Glutamatergic neuron (in vitro differentiated cells): ENCODE measurements around the gene OSBPL2. TPM values are rescaled to one million over a fixed set of nuclear protein-coding genes. Genes with fewer than 3 reads are reported as not detected.

Experiments used
- DNase-seq: peaks from one replicate; pipeline ENCODE4 v3.0.0; 2022
- H3K27ac Mint-ChIP-seq: one replicate; pipeline ENCODE4 v1.8.0; 2020; ENCODE audit warnings: mild to moderate bottlenecking, mixed read lengths, inconsistent platforms; ENCODE audit not compliant: unreplicated experiment
- H3K27me3 Mint-ChIP-seq: one replicate; pipeline ENCODE4 v1.8.0; 2020; ENCODE audit warnings: mild to moderate bottlenecking, moderate library complexity, mixed read lengths, inconsistent platforms; ENCODE audit not compliant: unreplicated experiment
- H3K36me3 Mint-ChIP-seq: one replicate; pipeline ENCODE4 v1.8.0; 2020; ENCODE audit warnings: mild to moderate bottlenecking, mixed read lengths, inconsistent platforms; ENCODE audit not compliant: unreplicated experiment
- H3K4me1 Mint-ChIP-seq: one replicate; pipeline ENCODE4 v1.8.0; 2020; ENCODE audit warnings: mild to moderate bottlenecking, low read depth, mixed read lengths, inconsistent platforms; ENCODE audit not compliant: unreplicated experiment
- H3K4me3 Mint-ChIP-seq: one replicate; pipeline ENCODE4 v1.8.0; 2020; ENCODE audit warnings: mild to moderate bottlenecking, mixed read lengths, inconsistent platforms; ENCODE audit not compliant: unreplicated experiment
- H3K9me3 Mint-ChIP-seq: one replicate; pipeline ENCODE4 v1.8.0; 2020; ENCODE audit warnings: mild to moderate bottlenecking, moderate library complexity, mixed read lengths, inconsistent platforms; ENCODE audit not compliant: unreplicated experiment
- total RNA-seq: library from RNA; stranded (reverse); fragmentation: NEBNext Ultra II Directional; extraction: Animal tissue kit (Norgen Biotek cat#: 25700); gene quantifications from one replicate; pipeline ENCODE4 v1.2.1, GENCODE V29; 2021; ENCODE audit not compliant: unreplicated experiment
- TF ChIP-seq, protein P1 (sequence below): fragments of 200-600 bp; sonication (generic); IDR thresholded peaks from one replicate; pipeline ENCODE4 v1.5.0; 2021; ENCODE audit not compliant: partially characterized antibody, unreplicated experiment

The OSBPL2 gene
- total RNA-seq, 1 donor from 2014 or later: 42.6 TPM

DNA sequence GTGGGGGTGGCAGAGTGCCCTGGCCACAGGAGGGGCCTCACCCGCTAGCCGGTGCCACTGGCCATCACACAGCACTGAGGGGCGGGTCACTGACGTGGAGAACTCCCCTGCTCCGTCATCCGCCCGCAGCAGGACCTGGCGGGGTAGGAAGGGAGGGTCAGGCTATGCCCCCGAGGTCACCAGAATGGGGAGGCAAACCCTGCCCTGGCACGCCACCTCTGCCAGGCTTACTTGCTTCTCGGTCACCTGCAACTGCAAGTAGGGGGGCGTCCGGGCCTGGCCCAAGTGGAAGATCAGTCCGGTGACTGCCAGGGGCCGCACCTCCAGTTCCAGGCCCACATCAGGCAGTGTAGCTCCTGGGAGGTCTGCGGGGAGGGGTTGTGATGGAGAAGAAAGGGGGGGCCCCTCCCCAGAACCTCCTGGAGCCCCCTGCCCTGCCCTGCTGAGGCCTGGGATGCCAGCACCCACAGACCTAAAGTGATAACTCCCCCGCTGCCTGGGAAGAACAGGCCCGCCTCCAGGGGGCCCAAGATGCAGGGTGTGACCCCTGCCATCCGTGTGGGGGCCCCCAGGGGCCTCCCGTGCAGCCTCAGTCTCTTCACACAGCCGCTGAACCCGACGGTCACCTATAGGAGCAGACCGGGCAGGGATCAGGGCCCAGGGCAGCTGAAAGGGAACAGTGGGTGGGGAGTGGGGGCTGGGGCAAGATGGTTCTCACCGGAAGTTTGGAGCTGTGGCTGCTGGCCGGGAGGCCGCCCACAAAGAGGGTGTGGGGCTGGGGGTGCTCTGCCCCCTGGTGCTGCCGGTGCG, 71.8 kb downstream of the OSBPL2 start:
- H3K4me1 Mint-ChIP-seq: peaks cover 3% of the 10 kb centered on the region
- H3K36me3 Mint-ChIP-seq: no peaks in the 10 kb centered on the region
- TF ChIP-seq, protein P1, sequence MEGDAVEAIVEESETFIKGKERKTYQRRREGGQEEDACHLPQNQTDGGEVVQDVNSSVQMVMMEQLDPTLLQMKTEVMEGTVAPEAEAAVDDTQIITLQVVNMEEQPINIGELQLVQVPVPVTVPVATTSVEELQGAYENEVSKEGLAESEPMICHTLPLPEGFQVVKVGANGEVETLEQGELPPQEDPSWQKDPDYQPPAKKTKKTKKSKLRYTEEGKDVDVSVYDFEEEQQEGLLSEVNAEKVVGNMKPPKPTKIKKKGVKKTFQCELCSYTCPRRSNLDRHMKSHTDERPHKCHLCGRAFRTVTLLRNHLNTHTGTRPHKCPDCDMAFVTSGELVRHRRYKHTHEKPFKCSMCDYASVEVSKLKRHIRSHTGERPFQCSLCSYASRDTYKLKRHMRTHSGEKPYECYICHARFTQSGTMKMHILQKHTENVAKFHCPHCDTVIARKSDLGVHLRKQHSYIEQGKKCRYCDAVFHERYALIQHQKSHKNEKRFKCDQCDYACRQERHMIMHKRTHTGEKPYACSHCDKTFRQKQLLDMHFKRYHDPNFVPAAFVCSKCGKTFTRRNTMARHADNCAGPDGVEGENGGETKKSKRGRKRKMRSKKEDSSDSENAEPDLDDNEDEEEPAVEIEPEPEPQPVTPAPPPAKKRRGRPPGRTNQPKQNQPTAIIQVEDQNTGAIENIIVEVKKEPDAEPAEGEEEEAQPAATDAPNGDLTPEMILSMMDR: no peak
- H3K4me3 Mint-ChIP-seq: no peak overlapping the region
- no peak overlapping the region for H3K27ac Mint-ChIP-seq
- H3K9me3 Mint-ChIP-seq: peaks cover 3% of the 10 kb centered on the region
- no peak for DNase-seq
- H3K27me3 Mint-ChIP-seq: peaks cover 5% of the 10 kb centered on the region

DNA sequence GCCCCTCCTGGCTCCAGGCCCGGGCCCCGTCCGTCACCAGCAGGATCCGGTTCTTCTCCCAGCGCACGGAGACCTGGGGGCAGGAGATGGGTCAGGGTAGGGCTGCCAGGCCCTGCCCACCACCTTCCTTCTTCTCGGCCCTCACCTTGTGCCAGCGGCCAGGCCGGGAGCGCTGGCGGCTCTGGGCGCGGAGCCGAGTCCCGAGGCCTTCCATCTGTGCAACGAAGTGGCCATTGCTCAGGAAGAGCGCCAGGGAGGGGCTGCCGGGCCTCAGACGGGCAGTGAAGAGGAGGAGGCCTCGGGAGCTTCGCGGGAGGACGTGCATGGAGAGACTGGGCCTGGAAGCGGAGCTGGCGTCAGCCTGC, 72.4 kb downstream of the OSBPL2 start:
- Mint-ChIP-seq H3K4me1 (no peaks in the 10 kb centered on the region), H3K36me3 (no peaks in the 10 kb centered on the region), H3K9me3 (peaks cover 2% of the 10 kb centered on the region), H3K27me3 (peaks cover 7% of the 10 kb centered on the region), H3K27ac (no peak overlapping the region), H3K4me3 (no peak overlapping the region)
- DNase-seq: no peak
- TF ChIP-seq, protein P1: no peak

DNA sequence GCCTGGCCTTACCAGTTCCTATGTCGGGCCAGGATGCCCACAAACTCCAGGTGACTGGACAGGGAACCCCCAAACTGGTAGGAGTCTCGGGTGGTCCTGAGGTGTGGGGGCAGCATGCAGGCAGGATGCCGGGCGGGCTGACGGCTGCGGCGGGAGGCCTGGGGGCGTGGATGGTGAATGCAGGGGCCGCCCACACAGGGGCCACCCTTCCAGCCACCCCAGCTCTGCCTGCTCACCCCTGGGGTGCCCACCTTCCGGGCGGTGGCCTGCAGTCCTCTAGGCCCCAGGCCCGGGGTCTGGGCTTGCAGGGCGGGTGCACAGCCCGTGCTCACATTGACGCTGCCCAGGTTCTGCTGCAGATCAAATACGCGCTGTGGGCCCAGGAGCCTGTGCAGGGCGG, 72.8 kb downstream of the OSBPL2 start:
- Mint-ChIP-seq H3K27ac (no peak overlapping the region), H3K4me3 (no peak overlapping the region), H3K27me3 (peaks cover 7% of the 10 kb centered on the region), H3K36me3 (no peaks in the 10 kb centered on the region), H3K9me3 (peaks cover 2% of the 10 kb centered on the region), H3K4me1 (no peaks in the 10 kb centered on the region)
- TF ChIP-seq, protein P1: no peak
- no peak for DNase-seq

DNA sequence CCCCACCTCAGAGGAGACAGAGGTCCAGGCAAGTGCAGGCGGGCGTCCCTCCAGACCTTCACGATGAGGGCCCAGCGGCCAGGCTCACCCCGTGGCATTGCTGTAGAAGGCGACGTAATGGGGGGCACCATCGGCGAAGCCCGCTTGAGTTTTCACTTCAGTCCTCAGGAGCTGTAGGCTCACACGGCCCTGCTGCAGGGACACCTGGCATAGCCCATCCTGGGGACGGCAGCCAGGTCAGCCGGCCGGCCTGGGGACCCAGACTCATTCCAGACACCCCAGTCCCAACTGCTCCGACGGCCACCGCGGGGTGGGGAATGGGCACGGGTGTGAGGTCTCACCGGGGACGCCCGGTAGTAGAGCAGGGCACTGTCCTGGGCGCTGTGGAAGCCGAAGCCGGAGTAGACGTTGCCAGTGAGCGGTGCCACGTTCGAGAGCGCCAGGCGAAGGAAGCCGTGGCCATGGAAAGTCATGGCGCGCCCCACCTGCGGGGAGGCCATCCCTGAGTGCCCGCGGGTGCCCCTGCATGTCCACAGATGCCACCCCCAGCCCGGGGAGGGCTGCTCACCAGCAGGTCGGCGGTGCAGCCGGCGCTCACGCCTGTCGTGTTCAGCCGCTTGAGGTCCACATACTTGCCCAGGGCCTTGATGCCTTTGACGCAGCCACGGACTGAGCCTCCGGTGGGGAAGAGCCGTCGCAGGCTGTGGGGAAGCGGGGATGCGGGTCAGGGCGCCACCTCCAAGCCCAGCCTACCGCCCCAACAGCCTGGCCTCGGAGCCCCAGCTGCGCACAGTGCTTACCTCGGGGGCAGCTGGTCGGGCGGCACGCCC, 73.7 kb downstream of the OSBPL2 start:
- peaks cover 4% of the 10 kb centered on the region for H3K9me3 Mint-ChIP-seq
- no peak for DNase-seq
- TF ChIP-seq, protein P1: no peak
- H3K36me3 Mint-ChIP-seq: no peaks in the 10 kb centered on the region
- H3K4me3 Mint-ChIP-seq: no peak overlapping the region
- H3K4me1 Mint-ChIP-seq: no peaks in the 10 kb centered on the region
- no peak overlapping the region for H3K27ac Mint-ChIP-seq
- H3K27me3 Mint-ChIP-seq: peaks cover 7% of the 10 kb centered on the region

DNA sequence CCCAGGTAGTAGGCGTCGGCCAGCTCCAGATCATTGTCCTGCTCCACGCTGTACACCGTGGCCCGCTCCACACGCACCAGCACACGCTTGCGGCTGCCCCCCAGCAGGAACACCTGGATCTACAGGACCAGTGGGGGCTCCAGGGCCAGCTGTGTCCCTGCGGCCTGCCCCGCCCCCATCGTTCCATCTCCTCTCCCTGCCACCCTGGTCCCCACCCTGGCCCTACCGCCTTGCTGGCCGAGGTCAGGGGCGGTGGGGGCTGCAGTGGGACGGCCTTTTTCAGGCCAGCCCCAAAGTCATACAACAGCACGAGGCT, 74.3 kb downstream of the OSBPL2 start:
- TF ChIP-seq, protein P1: no peak
- no peaks in the 10 kb centered on the region for H3K4me1 Mint-ChIP-seq
- no peaks in the 10 kb centered on the region for H3K36me3 Mint-ChIP-seq
- DNase-seq: no peak
- no peak overlapping the region for H3K4me3 Mint-ChIP-seq
- peaks cover 7% of the 10 kb centered on the region for H3K27me3 Mint-ChIP-seq
- H3K27ac Mint-ChIP-seq: no peak overlapping the region
- peaks cover 4% of the 10 kb centered on the region for H3K9me3 Mint-ChIP-seq
